ENCODE data around the gene TNNC2. TPM values are rescaled to one million over a fixed set of nuclear protein-coding genes. Genes with fewer than 3 reads are reported as not detected.

Gene TNNC2
- total RNA-seq, 1 experiment from 2014 or later, result not detected

DNA sequence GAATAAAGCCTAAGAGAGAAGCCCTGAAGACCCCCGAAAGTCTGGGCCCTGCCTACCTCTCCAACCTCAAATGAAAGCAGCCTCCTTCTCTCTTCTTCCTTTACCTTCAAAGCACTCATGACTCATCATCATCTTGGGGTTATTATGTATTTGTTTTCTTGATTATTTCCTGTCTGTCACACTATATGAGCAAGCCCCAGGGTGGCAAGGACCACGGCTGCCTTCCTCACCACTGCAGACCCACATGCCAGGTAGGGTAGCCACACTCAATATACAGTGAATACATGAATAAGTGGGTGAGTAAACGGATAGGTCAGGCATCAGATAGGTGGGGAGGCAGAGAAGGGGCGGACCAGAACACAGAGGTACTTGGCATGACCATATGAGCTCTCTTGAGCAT lies 44.2 kb downstream of the TNNC2 start:
- peak; percentile 77 for DNase-seq (ENCODE audit: low read depth)

DNA sequence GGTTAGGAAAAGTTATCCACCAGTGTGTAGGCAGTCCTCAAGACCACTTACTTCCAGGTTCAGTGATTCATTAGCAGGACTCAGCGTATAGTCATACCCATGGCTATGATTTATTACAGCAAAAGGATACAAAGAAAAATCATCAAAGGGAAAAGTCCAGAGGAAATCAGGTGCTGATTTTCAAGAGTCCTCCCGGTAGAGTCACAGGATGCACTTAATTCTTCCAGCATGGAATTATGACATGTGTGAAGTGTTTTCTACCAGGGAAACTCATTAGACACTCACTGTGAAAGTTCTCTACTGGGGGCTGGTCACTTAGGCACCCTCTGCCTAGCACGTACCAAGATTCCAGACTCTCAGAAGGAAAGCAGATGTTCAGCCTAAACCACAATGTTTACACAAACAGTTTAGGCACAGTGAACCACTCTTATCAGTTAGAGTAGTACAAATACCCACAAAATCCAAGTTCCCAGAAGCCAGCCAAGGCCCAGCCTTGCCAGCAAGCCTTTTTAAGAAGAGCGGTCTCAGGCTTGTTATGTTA lies 45.7 kb downstream of the TNNC2 start:
- peak; percentile 98 for DNase-seq (ENCODE audit: low read depth)

DNA sequence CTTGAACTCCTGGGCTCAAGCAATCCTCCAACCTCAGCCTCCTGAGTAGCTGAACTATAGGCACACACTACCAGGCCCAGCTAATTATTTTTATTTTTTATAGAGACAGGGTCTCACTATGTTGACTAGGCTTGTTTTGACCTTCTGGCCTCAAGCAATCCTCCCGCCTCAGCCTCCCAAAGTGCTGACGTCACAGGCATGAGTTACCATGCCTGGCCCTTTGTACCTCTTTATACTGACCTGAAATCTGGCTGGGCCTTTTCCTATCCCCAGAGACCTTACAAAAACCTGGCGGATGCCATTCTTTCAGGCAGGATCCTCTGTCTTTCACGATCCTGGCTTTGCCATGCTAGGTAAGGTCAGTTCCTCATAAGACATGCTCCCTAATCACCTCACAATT lies 47.0 kb downstream of the TNNC2 start:
- DNase-seq (ENCODE audit: low read depth), result peak; percentile 23

DNA sequence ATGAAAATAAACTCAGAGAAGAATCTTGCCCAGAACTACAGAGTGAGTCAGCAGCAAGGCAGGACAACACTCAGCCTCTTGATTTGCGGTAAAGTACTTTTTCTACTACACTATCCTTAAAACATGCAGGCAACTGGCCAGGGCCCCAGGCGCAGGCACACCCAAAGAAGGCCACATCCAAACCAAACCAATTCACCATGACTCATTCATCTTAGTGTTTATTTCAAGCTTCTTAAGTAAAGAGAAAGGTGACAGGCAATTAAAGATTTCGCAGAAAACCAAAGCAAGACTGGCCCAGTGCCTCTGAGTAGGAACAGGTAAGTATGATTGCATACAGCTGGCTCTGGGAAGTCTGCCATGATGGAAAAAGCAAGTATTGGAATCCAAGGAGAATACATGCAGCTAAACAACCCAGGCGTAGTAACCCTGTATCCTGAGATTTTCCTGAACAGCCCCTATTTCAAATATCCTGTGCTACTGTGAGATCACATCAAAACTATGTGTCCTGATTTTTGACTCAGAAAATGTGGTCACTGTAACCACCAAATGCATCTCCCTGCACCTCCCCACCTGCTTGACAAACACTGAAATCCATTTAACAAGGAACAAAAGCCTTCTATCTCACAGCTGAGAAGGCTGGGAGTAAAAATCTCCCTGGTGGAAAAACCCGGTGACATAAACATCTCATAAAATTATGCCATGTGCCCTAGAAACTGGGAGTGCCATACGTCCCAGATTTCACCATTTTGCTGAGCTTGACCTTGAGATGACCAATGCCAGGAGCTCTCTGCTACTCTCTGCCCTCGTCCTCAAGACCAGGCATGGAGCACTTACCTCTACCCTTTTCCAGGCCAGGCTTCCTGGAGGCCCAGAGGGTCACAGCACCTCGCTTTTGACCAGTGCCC lies 47.8 kb downstream of the TNNC2 start:
- peak; percentile 100 for DNase-seq (ENCODE audit: low read depth)

DNA sequence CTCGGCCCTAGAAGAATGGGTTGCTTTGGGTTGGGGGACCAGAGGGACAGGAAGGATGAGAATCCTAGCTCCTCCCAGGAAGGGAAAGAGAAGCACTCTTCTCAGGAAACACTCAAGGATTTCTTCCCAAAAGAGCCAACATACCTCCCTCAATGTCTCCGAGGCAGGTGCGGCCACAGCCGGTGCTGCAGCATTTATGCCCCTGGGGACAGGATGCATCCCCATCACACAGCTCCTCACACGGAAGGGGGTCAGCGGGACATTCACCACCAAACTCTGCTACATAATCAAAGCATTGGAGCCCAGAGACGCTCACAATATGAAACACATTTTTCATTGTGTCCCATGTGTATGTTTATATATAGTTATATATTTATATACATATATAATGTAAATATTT lies 50.2 kb downstream of the TNNC2 start:
- no peak for DNase-seq (ENCODE audit: low read depth)

DNA sequence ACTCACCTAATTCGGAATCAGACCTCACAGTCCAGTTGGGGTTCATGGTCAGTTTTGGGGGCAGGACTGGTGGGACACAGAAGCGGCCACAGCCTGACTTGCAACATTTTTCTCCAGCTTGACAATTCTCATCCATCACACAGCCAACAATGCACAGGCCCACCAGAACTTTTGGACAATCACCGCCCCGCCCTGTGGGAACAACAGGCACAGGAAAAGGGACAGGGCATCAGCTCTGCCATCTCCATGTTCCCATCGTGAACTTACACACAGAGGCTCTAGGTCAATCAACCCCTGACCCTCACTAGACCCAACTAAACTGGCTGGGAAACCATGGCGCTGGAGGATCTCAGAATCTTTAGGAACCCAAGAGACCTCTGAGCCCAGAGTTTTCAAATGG lies 51.7 kb downstream of the TNNC2 start:
- no peak for DNase-seq (ENCODE audit: low read depth)

DNA sequence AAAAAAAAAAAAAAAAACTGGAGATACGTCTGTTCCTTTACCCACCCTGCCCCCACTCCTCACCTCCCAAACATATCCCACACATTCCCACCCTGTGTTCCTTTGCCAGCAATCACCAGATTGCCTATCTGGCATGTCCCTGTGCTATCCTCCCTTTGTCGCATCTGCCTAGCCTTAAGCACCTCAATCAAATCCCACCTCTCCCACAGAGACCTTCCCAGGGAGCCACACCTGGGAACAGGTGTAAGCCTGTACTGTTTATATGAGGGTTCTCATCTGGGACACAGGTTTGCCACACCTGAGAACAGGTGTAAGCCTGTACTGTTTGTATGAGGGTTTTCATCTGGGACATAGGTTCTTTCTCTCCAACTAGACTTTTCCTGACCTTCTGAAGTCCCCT lies 52.2 kb downstream of the TNNC2 start:
- no peak for DNase-seq (ENCODE audit: low read depth)

Small RNA genes within 50 kb of the gene (small RNA-seq; reads per million reads assigned to genes)
- not detected for gene RNU6ATAC38P

Other genes starting within 250 kb of the TNNC2 start
- not detected in 2 replicates for gene WFDC8, start 248.0 kb downstream of the TNNC2 start, total RNA-seq (2014; rRNA removed; shearing (Covaris generic))
- not detected in 2 replicates for gene WFDC10A, start 197.6 kb downstream of the TNNC2 start, total RNA-seq (2014; rRNA removed; shearing (Covaris generic))
- gene WFDC9, start 196.0 kb downstream of the TNNC2 start, total RNA-seq (2014; rRNA removed; shearing (Covaris generic)), result not detected in 2 replicates
- gene WFDC11, start 157.1 kb downstream of the TNNC2 start, total RNA-seq (2014; rRNA removed; shearing (Covaris generic)), result not detected in 2 replicates
- not detected in 2 replicates for gene WFDC13, start 125.3 kb downstream of the TNNC2 start, total RNA-seq (2014; rRNA removed; shearing (Covaris generic))
- 0.39 and 0.77 TPM in 2 replicates for gene WFDC10B, start 122.3 kb downstream of the TNNC2 start, total RNA-seq (2014; rRNA removed; shearing (Covaris generic))
- not detected in 2 replicates for gene SPINT4, start 105.0 kb downstream of the TNNC2 start, total RNA-seq (2014; rRNA removed; shearing (Covaris generic))
- 0.31 and 3.1 TPM in 2 replicates for gene WFDC3, start 35.4 kb downstream of the TNNC2 start, total RNA-seq (2014; rRNA removed; shearing (Covaris generic))
- gene DNTTIP1, start 35.4 kb downstream of the TNNC2 start, total RNA-seq (2014; rRNA removed; shearing (Covaris generic)), result 63.7 and 101 TPM in 2 replicates
- 287 and 392 TPM in 2 replicates for gene UBE2C, start 14.7 kb downstream of the TNNC2 start, total RNA-seq (2014; rRNA removed; shearing (Covaris generic))
- 38.5 and 39.6 TPM in 2 replicates for gene SNX21, start 6.5 kb upstream of the TNNC2 start, total RNA-seq (2014; rRNA removed; shearing (Covaris generic))
- 38.3 and 43.1 TPM in 2 replicates for gene ACOT8, start 30.1 kb upstream of the TNNC2 start, total RNA-seq (2014; rRNA removed; shearing (Covaris generic))
- 6.0 and 6.1 TPM in 2 replicates for gene ZSWIM3, start 30.3 kb upstream of the TNNC2 start, total RNA-seq (2014; rRNA removed; shearing (Covaris generic))
- 8.1 and 13.8 TPM in 2 replicates for gene ZSWIM1, start 53.9 kb upstream of the TNNC2 start, total RNA-seq (2014; rRNA removed; shearing (Covaris generic))
- gene SPATA25, start 60.3 kb upstream of the TNNC2 start, total RNA-seq (2014; rRNA removed; shearing (Covaris generic)), result 0.33 and 0.34 TPM in 2 replicates
- 1.3 and 2.1 TPM in 2 replicates for gene NEURL2, start 63.9 kb upstream of the TNNC2 start, total RNA-seq (2014; rRNA removed; shearing (Covaris generic))
- 84.1 and 115 TPM in 2 replicates for gene CTSA, start 64.0 kb upstream of the TNNC2 start, total RNA-seq (2014; rRNA removed; shearing (Covaris generic))
- gene PLTP, start 84.8 kb upstream of the TNNC2 start, total RNA-seq (2014; rRNA removed; shearing (Covaris generic)), result 0.16 TPM in 1 of 2 replicates, not detected in the other
- 12.4 and 17.7 TPM in 2 replicates for gene PCIF1, start 107.4 kb upstream of the TNNC2 start, total RNA-seq (2014; rRNA removed; shearing (Covaris generic))
- 13.6 and 18.0 TPM in 2 replicates for gene ZNF335, start 144.9 kb upstream of the TNNC2 start, total RNA-seq (2014; rRNA removed; shearing (Covaris generic))
- gene MMP9, start 181.6 kb upstream of the TNNC2 start, total RNA-seq (2014; rRNA removed; shearing (Covaris generic)), result 19.4 and 24.4 TPM in 2 replicates
- 1.3 and 5.1 TPM in 2 replicates for gene SLC12A5, start 201.9 kb upstream of the TNNC2 start, total RNA-seq (2014; rRNA removed; shearing (Covaris generic))